GM12892 (cell line): ENCODE measurements around the gene LHFPL2.

Experiments
- POLR2A ChIP-seq: IDR thresholded peaks from 2 replicates; pipeline ENCODE4 v1.6.1; 2011; ENCODE audit warnings: low read depth, low read length, control low read depth
- POLR2AphosphoS5 ChIP-seq: IDR thresholded peaks from 2 replicates; pipeline ENCODE4 v1.6.1; 2011; ENCODE audit warnings: low read depth, low read length, control low read depth

GRCh38 chr5:78644741-78645300 lies 3.8 kb downstream of the LHFPL2 start:
- no peak for TF ChIP-seq POLR2A
- no peak for TF ChIP-seq POLR2AphosphoS5
